BE2C (cell line): ENCODE results near the gene MACF1.

Source experiments
- DNase-seq: peaks from one replicate; pipeline ENCODE4 v3.0.0-alpha.2; 2020
- H3K27me3 ChIP-seq: fragments of 250-450 bp; sonication (Bioruptor Pico); 2 replicates; pipeline ENCODE4 v1.5.1; 2020; ENCODE audit warnings: mild to moderate bottlenecking
- H3K36me3 ChIP-seq: fragments of 250-450 bp; sonication (Bioruptor Pico); 2 replicates; pipeline ENCODE4 v1.5.1; 2020; ENCODE audit warnings: mild to moderate bottlenecking
- H3K4me1 ChIP-seq: fragments of 250-450 bp; sonication (Bioruptor Pico); 2 replicates; pipeline ENCODE4 v1.5.1; 2020
- H3K4me3 ChIP-seq: 2 replicates; pipeline ENCODE4 v1.5.1; 2011; ENCODE audit warnings: low read depth, low read length
- H3K9me3 ChIP-seq: fragments of 250-450 bp; sonication (Bioruptor Pico); 2 replicates; pipeline ENCODE4 v1.5.1; 2020
- TF ChIP-seq, protein P1 (sequence below): IDR thresholded peaks from 2 replicates; pipeline ENCODE4 v1.5.1; 2012; ENCODE audit warnings: mild to moderate bottlenecking, low read depth, low read length

Gene MACF1

GRCh38 chr1:39270368-39270767, 65.9 kb downstream of the MACF1 start:
- no peak overlapping the region for H3K4me3 ChIP-seq
- TF ChIP-seq, protein P1, sequence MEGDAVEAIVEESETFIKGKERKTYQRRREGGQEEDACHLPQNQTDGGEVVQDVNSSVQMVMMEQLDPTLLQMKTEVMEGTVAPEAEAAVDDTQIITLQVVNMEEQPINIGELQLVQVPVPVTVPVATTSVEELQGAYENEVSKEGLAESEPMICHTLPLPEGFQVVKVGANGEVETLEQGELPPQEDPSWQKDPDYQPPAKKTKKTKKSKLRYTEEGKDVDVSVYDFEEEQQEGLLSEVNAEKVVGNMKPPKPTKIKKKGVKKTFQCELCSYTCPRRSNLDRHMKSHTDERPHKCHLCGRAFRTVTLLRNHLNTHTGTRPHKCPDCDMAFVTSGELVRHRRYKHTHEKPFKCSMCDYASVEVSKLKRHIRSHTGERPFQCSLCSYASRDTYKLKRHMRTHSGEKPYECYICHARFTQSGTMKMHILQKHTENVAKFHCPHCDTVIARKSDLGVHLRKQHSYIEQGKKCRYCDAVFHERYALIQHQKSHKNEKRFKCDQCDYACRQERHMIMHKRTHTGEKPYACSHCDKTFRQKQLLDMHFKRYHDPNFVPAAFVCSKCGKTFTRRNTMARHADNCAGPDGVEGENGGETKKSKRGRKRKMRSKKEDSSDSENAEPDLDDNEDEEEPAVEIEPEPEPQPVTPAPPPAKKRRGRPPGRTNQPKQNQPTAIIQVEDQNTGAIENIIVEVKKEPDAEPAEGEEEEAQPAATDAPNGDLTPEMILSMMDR: no peak
- no peaks in the 10 kb centered on the region for H3K9me3 ChIP-seq
- DNase-seq: no peak
- no peaks in the 10 kb centered on the region for H3K27me3 ChIP-seq
- H3K36me3 ChIP-seq: no peaks in the 10 kb centered on the region
- no peaks in the 10 kb centered on the region for H3K4me1 ChIP-seq

GRCh38 chr1:39272027-39272797, 67.7 kb downstream of the MACF1 start:
- no peaks in the 10 kb centered on the region for H3K4me1 ChIP-seq
- peak; percentile 8 for DNase-seq

GRCh38 chr1:39272798-39273469, 68.4 kb downstream of the MACF1 start:
- TF ChIP-seq, protein P1: no peak
- DNase-seq: no peak
- H3K4me3 ChIP-seq: no peak overlapping the region
- no peaks in the 10 kb centered on the region for H3K9me3 ChIP-seq
- H3K36me3 ChIP-seq: no peaks in the 10 kb centered on the region
- H3K27me3 ChIP-seq: no peaks in the 10 kb centered on the region
- no peaks in the 10 kb centered on the region for H3K4me1 ChIP-seq

More at GRCh38 chr1:39272027-39272797, 67.7 kb downstream of the MACF1 start:
- Histone ChIP-seq H3K36me3 (no peaks in the 10 kb centered on the region), H3K27me3 (no peaks in the 10 kb centered on the region), H3K9me3 (no peaks in the 10 kb centered on the region), H3K4me3 (no peak overlapping the region)
- TF ChIP-seq, protein P1: no peak

- Histone ChIP-seq H3K27me3 (no peaks in the 10 kb centered on the region), H3K4me3 (no peak overlapping the region), H3K36me3 (no peaks in the 10 kb centered on the region), H3K9me3 (no peaks in the 10 kb centered on the region), H3K4me1 (no peaks in the 10 kb centered on the region)
- TF ChIP-seq, protein P1: no peak
- DNase-seq: no peak
These were observed 71.5 kb downstream of the MACF1 start for GRCh38 chr1:39275836-39276507.

GRCh38 chr1:39277879-39278278, 73.4 kb downstream of the MACF1 start:
- Histone ChIP-seq H3K4me3 (no peak overlapping the region), H3K4me1 (no peaks in the 10 kb centered on the region), H3K36me3 (no peaks in the 10 kb centered on the region), H3K9me3 (no peaks in the 10 kb centered on the region), H3K27me3 (no peaks in the 10 kb centered on the region)
- no peak for DNase-seq
- TF ChIP-seq, protein P1: no peak
